HG02981 (cell line): ENCODE results near the gene ZNF823.
"Not testable (repeated sequence)": the region's sequence is repeated elsewhere in the genome, so short reads cannot be mapped to it uniquely, and the experiment has no call there.

ENCODE experiments used
- ATAC-seq: cut with Tn5 transposase; IDR thresholded peaks from one replicate; pipeline ENCODE4 v1.9.1; 2021; ENCODE audit warnings: mild to moderate bottlenecking, moderate library complexity; ENCODE audit not compliant: unreplicated experiment

The ZNF823 gene

DNA sequence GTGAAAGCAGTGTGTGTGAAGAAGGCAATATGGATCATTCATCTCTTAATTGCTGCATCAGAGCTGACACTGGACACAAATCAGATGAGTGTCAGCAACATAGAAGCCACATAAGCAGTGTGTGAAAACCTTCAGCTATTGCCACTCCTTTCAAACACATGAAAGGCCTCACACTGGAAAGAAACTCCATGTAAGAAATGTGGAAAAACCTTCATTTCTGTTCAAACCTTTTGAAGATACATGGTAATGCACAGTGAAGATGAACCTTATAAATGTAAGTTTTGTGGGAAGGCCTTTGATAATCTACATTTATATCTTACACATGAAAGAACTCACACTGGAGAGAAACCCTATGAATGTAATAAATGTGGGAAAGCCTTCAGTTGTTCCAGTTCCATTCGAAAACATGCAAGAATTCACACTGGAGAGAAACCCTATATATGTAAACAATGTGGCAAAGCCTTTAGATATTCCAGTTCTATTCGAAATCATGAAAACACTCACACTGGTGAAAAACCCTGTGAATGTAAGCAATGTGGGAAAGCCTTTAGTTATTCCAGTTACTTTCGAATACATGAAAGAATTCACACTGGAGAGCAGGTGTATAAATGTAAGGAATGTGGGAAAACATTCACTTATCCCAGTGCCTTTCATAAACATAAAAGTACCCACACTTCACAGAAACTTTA, 53.6 kb downstream of the ZNF823 start:
- ATAC-seq = no peak

GRCh38 chr19:11680689-11681302, 58.0 kb downstream of the ZNF823 start:
- ATAC-seq = no peak

- no peak for ATAC-seq
Observed at GRCh38 chr19:11678504-11678903, 60.2 kb downstream of the ZNF823 start.

DNA sequence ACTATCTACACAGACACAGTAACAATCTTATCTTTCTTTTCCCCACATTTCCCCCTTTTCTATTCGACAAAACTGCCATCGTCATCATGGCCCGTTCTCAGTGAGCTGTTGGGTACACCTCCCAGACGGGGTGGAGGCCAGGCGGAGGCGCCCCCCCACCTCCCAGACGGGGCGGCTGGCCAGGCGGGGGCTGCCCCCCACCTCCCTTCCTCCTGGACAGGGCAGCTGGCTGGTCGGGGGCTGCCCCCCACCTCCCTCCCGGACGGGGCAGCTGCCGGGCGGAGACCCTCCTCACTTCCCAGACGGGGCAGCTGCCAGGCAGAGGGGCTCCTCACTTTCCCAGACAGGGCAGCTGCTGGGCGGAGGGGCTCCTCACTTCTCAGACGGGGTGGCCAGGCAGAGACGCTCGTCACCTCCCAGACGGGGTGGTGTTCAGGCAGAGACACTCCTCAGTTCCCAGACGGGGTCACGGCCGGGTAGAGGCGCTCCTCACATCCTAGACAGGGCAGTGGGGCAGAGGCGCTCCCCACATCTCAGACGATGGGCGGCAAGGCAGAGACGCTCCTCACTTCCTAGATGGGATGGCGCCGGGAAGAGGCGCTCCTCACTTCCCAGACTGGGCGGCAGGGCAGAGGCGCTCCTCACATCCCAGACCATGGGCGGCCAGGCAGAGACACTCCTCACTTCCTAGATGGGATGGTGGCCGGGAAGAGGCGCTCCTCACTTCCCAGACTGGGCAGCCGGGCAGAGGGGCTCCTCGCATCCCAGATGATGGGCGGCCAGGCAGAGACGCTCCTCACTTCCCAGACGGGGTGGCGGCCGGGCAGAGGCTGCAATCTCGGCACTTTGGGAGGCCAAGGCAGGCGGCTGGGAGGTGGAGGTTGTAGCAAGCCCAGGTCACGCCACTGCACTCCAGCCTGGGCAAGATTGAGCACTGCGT, 61.8 kb downstream of the ZNF823 start:
- ATAC-seq = not testable (repeated sequence)

GRCh38 chr19:11675569-11675968, 63.2 kb downstream of the ZNF823 start:
- no peak for ATAC-seq

GRCh38 chr19:11674067-11674492, 64.7 kb downstream of the ZNF823 start:
- no peak for ATAC-seq

GRCh38 chr19:11673608-11674041, 65.1 kb downstream of the ZNF823 start:
- ATAC-seq = no peak
